NCI-H2171 (cell line): ENCODE measurements around the gene DPF3.
"Not testable (repeated sequence)": the region's sequence is repeated elsewhere in the genome, so short reads cannot be mapped to it uniquely, and the experiment has no call there.

Source experiments
- DNase-seq: peaks from one replicate; lab custom pipeline; 2025; lab: John Stamatoyannopoulos, UW

Gene DPF3

DNA sequence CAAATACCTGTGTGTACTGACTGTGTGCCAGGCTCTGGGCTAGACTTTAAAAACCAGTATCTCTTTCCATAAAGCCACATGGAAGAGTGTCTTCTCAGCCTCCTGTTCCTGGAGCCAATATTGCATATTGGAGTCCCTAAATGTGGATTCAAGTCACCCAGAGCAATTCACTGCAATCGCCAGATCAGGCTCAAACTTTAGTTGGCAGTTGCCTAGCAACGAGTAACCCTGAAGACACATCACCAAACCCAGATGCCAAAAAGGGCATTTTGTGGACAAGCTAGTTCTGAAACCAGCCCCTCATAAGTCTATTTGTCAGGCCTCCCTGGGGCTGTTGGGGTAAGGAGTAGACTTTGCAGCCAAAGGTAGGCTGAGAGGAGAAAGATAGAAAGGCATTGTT lies 13.7 kb downstream of the DPF3 start:
- DNase-seq = no peak

DNA sequence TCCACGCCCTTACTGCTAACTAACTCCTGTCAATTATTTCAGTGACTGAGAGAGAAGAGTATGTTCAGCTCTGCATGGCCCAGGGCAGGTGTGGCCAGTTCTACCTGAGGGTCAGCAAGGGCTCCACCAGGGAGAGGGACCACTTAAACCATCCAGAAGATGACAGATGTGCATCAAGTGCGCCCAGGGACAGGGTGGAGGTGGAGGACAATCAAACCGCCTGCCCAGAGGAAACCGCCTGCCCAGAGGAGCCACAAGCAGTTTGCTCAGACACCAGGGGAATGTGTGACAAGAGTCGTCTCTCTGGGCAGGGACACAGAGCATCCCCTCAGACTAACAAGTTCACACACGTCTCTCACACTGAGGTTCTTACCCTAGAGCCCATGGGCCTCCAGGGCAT lies 14.5 kb downstream of the DPF3 start:
- DNase-seq = no peak

DNA sequence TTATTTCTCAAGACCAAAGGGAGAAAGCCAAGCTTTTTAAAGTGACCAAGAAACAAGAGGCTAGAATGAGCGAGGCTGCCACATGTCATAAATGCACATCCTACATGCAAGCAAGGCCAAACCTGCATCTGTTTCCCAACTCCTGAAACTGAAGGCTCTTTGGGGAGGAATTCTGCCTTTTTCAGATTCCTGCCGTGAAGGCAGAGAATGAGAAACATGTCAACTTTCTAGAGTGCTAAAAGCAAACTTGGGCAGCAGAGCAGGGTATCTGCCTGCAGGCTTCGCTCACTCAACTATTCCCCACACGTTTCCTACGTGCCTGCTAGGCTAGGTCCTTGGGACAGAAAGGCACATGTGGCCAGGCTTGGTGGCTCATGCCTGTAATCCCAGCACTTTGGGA lies 15.2 kb downstream of the DPF3 start:
- DNase-seq = no peak

DNA sequence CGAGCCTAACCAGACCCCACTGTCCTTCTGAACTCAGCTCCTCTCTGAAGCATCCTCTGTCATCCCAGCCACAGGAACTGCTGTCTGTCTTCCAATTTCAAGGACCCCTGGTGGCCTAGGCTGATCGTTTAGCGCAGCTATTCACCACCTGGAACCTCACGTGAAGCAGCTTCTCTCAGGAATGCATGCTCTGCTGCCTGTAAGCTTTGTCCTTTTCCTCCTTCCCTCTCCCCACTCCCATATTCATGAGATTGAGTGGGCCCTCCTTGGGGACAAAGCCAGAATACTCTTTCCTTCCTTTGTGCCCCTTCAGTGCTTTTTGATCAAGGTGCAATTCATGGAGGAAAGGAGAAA lies 17.2 kb downstream of the DPF3 start:
- no peak for DNase-seq

DNA sequence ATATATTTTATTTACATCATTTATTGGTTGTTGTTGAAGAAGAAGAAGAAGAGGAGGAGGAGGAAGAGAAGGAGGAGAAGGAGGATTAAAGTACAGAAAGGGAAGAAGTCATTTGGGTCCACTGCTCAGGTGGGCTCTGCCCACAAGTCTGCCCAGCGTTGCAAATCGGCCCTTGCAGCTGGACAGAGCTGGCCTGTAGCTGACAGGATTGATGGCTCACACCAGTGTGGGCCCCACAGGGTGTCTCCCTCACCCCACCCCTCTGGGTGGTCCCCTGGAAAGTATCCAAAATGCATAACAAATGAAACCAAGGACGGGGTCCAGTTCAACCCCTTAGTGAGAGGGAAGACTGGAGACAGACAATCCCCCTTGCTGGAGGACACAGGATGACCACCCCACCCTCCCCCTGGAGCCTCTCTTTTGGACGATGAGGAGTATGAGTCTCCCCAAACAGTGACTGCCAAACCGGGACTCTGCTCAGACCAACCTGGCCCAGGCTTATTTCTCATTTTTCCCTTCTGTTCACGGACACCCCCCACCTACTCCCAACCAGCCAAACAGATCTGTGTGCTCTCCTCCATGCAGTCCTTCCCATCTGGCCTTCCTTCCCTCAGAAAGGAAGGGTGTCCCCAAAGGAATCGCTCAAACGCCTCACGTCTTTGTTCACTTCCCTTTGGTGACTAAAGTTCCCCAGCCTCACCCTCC lies 17.7 kb downstream of the DPF3 start:
- DNase-seq = no peak

DNA sequence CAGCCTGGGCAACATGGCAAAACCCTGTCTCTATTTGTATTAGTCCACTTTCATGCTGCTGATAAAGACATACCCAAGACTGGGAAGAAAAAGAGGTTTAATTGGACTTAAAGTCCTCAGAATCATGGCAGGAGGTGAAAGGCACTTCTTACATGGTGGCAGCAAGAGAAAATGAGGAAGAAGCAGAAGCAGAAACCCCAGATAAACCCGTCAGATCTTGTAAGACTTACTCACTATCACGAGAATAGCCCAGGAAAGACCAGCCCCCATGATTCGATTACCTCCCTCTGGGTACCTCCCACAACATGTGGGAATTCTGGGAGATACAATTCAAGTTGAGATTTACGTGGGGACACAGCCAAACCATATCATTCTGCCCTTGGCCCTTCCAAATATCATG lies 23.0 kb downstream of the DPF3 start:
- not testable (repeated sequence) for DNase-seq

DNA sequence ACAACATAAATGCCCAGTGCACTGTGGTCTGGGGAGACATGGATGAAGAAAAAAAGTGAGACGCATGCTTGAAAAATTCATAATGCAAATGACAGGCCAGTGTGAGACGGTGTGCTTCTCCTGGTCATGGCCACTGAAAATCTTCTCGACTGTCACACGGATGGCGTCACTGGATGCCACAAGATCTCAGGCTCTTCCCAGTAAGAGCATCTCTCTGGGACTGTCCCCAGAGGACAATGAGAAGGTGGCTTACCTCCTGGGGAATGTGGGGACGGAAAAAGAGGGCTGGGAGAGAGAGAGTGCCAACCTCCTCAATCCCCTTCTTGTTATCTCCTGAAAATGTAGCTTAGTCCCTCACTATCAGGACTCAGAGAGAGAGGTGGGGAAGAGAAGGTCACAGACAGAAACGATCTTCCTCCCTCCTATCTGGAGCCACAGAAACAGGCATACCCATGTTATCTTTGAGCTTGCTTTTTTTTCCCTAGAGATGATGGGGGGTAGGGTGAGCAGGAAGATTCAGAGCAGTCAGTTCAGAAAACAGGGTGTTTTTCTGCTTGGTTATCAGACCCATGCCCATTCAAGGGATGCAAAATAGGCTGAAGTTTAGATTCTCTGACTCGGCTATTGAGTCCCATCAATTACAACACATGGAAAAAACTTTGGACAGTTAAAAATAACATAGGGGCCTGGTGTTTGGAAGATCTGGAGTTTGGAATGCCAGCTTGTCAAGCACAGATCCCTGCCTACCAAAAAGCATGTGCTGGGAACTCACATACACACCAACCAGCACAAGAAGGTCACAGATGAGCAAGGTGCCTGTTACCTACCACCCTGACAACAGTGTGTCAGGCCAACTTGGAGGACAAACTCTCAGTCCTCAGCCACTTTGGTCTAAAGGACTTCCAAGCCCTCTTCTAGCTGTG lies 24.2 kb downstream of the DPF3 start:
- no peak for DNase-seq

DNA sequence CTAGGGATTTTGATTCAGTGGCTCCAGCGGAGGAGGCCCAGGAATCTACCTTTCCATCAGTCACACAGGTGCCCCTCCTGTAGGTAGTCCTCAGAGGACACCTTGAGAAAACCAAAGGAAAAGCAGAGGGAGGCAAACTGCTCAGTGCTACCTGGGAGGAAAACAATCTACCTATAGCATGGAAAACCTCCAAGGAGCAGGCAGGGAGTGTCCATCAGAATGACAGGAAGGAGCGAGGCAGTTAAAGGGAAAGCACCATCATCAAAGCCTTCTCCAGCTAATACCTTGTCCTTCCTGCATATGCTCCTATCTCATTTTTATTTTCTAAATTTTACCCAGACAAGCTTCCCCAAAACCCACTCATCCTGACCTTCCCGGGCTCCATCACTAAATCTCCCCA lies 25.4 kb downstream of the DPF3 start:
- DNase-seq = no peak

DNA sequence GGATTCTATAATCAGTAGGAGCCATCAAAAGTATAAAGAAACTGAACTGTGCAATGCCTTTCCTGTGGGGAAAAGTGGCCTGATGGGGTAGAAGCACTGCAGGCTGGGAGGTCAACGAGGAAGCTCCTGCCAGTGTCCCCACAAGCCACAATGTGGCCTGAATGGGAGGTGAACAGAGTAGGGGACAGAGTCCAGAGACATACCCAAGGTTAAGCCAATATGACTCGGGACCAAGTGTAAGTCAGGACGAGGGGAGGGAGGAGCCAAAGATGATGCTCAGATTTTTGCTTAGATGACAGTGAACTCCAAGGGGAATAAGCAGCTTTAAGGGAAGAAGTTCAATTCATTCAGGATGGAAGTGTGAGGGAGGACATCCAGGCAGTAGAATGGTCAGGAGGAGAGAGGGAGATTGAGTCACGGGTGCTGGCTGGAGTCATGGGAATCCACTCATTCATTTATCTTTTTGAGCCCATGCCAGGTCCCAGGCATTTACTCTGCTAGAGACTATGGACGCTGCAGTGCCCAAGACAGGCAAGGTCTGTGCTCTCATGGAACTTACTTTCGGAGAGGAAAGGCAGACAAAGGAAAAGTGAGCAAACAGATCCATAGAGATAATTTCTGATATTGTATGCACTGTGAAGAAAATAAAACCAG lies 29.1 kb downstream of the DPF3 start:
- DNase-seq = no peak

DNA sequence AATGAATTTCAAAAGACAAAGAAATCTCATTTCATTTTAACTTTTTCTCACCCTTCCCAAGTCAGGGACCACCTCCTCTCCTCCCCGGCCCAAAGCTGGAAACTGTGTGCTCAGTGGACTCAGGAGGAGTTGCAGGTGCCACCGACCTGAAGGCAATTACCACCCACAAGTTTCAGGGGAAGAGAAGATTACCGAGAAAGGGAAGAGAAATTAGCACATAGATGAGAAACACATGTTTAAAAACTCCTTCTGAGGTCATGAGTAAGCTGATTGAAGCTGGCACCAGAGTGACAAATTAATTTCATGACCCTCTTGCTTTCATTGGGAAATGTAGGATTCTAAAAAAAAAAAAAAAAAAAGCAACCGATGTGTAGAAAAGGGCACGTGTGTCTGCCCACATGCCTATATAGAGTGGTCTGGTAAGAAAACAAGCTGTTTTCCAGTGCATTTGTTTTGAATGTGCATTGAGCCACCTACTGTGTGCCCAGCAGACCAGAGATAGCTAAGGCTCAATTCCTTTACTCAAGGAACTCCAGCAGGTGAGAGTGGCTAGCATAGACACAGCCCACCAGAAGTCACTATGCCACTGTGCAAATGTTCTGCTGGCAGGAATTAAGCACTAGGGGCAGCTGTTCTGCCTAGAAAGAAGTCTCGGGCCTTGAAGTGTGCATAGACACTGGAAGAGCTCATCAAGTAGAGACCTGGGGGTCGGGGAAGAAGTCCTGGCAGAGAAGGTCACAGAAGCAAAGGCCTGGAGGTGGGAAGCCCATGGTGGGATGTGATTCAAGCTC lies 30.5 kb downstream of the DPF3 start:
- DNase-seq = no peak

DNA sequence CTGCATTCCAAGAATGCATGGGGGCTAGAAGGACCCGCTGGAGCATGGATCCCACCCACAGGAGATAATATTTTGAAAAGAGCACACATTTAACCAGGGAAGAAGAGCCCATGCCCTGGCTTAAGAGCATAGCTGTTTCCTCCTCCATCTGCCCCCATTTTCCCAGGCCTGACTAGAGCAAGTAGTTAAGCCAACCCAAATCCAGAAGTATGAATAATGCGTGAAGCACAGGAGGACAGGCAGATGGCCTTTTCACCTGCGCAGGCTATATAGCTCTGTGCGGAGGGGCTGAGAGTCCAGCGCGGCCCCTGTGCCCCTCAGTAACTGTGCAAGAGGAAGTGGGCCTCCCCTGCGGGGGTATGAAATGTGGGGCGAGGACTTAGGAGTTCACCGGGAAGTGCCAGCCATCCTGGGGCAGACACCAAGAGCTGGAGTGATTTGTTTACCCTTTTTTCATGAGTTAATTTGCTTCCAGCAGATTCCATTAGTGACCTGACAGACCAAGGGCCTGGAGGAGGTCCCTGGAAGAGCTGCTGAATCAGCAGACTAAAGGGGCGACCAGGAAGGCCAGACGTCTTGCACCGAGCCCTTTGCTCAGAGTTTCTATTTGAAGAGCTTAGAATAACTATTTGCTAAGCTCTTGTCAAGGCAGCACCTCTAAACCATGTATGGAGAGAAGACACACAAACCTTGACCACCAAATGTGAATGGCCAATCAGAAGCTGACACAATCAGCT lies 37.2 kb downstream of the DPF3 start:
- DNase-seq = no peak

DNA sequence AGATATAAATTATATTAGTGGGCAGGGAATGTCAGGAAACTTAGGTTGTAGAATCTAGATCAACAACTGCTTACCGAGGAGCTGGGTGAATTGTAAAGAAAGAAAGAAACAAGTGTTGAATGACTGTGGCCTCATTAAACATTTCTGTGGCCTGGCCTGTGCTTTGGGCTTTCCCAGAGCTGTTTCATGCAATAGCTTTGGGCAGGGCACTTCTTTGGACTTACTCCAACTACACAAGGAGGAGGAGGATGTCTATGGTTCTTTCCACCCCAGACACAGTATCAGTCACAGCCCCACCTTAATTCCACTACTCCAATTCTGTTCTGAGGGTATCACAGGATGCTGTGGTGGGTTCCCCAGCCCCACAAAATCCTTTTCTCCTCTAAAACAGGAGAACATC lies 38.0 kb downstream of the DPF3 start:
- no peak for DNase-seq

DNA sequence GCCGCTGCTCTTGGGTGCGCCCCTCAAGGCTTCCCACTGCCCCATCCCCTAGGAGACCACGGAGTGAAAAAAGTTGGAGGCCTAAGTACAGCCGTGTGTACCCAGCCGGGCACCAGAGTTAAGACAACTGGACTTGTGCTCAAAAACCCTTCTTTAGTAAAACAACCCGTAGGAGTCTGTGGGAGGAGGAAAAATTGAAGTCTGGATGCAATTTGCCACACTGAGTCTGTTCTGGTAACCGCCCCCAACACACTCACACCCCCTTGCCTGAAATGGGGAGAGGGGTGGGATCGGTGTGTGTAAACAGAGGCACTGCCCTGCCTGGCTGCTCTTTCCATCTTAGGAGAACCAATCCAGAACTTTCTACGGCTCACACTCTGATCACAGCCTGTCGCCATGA lies 41.7 kb downstream of the DPF3 start:
- DNase-seq = no peak

DNA sequence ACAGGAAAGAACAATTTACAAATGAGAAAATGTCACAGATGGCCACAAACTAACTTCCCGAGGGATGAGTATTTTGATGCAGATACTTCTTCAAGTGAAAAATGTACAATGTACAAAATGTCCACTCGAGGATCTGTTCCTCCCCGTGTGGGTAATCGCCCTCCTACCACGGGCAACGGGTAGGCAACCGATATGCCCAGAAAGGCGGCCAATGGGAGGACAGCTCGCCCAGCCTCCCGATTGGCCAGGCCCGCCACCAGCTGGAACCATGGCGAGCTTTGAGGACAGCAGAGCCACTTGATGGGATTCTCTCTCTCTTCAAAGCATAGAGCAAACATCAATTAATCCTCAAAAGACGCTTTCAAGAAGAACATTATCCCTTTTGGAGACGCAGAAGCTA lies 42.3 kb downstream of the DPF3 start:
- DNase-seq = no peak

DNA sequence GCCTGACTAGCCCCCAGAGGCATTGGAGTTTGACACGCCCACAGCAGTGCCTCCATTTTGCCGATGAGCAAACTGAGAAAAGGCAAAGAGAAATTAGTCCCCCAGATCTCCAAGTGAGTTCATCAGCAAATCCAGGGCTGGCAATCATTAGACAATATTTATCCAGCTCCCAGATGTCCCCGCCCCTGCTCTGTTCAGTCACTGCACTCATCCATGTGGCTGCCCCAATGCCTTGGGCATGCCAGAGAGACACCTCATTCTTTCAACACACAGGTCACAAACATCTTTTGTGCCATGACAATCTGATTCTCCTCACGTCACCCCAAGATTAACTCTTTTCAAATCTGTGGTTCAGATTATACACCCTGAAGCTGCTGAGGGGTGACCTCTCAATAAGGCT lies 43.5 kb downstream of the DPF3 start:
- DNase-seq = no peak

DNA sequence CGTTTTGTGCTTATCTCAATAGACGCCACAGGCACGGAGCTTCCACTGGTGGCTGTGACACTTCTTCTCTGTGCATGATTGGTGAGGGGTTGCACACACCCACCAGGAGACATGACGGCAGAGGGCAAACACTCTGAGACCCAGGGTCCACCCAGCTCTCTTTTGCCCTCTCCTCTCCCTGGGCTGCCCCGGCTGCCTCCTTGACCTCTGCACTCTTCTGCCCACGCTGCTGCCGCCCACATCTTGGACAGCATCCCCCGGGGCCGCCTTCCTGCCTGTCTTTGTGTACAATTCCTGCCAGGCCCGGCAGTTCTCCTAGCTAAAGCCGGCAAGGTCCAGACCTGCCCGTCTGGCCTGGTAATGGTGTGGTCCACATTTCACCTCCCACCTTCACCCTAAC lies 44.7 kb downstream of the DPF3 start:
- DNase-seq = no peak

DNA sequence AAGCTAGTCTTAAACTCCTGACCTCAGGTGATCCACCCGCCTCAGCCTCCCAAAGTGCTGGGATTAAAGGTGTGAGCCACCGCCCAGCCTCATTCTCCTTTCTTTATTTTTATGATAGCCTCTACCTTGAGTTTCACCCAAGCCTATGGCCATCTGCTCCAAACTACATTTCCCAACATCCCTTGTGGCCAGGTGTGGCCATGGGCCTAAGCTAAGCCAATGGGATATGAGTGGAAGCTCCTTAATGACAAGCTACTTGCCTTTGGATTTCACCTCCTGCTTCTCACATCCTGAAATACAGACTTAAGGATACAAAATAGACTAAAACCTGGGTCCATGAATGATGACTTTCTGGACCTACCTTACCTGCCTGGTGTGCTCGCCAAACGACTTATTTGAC lies 46.2 kb downstream of the DPF3 start:
- no peak for DNase-seq

DNA sequence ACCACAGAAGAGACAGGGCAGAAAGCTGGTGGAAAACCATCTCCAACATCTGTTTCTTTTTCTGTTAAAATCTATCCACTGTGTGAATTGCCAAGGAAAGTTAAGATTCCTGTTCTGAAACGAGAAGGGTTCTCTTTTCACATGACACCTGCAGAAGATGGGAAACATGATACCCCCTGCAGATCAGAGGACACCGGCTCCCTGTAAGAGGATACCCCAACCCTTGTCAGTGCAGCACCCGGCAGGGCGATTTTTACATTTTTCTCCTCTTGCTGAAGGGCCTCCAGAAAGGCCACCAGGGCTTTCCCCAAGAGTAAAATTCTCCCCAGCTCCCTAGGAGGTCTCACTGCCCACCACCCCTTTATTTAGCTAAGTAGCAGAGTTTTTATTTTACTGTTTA lies 48.2 kb downstream of the DPF3 start:
- DNase-seq = peak; percentile 12

DNA sequence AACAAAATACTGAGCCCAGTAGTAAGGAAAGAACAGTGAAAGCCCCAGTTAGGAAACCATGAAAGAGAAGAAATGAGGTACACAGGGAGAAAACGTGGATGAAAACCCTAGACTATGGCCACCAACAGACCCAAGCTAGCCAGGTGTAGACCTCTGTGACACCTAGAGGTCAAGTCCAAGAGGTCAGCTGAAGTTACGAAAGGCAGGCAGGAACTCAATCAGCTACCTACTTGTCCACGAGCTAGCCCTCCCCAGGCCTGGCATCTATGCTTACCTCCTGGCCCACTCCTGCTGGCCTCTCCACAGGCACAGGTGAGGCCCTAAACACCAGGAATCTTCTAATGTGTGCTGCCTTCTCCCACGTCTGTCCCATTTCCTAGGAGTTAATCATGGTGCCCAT lies 48.7 kb downstream of the DPF3 start:
- DNase-seq = no peak

DNA sequence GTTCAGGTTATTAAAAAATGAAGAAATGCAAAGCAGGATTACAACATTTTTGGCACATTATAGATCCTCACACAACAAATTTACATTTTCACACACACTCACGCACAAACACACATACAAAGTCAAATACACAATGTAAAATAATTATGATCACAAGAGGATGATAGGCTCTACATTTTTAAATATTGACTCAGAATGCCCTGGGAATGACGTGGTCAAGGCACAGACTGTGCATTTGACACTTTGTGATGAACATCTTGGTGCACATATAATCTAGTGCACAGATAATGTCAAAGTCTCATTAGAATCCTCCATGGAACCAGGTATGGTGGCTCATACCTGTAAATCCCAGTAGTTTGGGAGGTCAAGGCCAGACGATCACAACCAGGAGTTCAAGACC lies 49.4 kb downstream of the DPF3 start:
- DNase-seq = no peak

DNA sequence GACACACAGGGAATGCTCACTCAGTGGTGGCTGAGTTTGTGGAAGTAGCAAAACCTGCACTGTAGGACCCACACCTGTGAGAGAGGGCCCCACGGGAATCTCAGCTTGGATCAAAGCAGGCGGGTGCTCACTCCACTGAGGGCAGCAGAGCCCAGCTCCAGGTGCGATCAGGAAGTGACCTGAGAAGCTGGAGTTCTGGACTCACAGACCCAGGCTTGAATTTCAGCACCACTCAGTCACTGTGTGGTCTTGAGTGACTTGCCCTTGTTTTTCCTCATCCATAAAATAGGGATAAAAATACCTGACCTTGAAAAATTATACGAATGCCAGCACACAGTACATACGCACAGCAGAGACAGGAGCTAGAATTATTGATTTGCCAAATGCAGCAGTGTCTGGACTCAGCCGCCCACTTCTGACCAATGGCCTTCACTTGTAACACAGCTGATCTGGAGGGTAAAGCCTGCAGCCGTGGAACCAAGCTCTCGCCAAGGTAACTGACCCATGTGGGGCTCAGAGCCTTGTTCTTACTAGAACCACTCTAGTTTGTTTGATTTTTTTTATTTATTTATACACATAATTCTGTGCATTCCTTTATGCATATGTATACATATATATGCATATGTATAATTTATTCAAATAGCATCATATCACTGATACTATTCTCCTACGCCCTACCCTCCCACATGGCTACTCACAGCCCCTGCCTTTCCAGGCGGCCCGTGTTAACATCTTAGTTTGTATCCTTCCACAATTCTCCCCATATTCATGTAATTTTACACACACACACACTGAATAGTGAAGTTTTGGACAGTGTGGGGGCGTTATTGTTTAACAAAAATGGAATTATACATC lies 53.9 kb downstream of the DPF3 start:
- DNase-seq = no peak
